D721Med (cell line): ENCODE data around the gene CCNY.

Source experiments
- DNase-seq: peaks from one replicate; pipeline ENCODE4 v3.0.0; 2011; ENCODE audit warnings: low spot score; ENCODE audit not compliant: insufficient read length
- FAIRE-seq: peaks from 2 replicates; lab custom pipeline; 2011; peaks lifted over from hg19 to GRCh38; lab: Jason Lieb, UNC
- CTCF ChIP-seq: IDR thresholded peaks from 2 replicates; pipeline ENCODE4 v1.5.1; 2012; ENCODE audit warnings: mild to moderate bottlenecking, control low read depth; ENCODE audit not compliant: insufficient read depth; ENCODE audit errors: missing control alignments

The CCNY gene

DNA sequence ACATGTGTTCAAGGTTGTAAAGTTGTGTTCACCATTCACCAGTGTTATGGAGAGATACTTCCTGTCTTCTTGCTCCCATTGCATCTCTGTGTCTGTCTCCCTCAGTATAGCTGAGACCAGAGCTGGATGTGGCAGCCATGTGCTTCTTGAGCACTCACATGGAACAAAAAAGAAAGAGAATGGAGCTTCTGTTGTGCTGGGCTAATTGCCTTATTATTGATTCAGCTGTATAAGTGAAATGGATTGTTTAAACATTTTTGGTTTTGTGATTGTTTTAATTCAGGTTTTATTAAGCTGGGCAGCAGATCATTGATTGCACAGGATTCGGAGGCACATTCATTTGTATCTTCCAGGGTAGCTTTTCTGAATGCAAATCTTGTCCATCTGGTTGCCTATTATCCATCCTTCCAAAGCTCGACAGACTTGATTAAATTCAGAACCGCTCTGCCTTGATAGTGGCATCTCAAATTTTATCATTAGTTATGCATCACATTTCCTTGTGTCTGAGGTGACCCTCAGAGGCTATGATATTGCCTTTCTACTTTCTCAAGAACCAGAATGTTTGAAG, 119.9 kb downstream of the CCNY start:
- no peak for TF ChIP-seq CTCF
- FAIRE-seq = no peak
- DNase-seq = no peak

DNA sequence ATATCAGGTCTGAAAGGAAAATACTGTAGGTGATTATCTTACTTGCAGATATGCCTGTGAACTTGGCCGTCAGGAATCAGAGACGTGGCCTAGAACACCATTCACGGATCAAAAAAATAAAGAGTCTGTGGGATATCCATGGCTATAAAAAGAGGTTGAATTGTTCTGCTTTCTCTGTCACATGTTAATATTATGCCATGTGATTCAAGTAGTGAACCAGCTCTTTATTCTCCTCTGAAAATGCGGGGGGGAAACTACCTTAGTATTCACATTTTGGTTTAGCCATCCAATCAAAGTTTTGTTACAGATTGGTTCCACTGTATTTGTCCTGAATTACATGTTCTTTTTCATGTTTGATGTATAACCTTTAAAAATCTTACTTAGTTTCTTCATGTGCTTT, 120.5 kb downstream of the CCNY start:
- FAIRE-seq = no peak
- TF ChIP-seq CTCF = no peak
- DNase-seq = no peak

GRCh38 chr10:35458500-35459448, 122.5 kb downstream of the CCNY start:
- DNase-seq (no peak), FAIRE-seq (no peak)
- TF ChIP-seq CTCF = no peak

DNA sequence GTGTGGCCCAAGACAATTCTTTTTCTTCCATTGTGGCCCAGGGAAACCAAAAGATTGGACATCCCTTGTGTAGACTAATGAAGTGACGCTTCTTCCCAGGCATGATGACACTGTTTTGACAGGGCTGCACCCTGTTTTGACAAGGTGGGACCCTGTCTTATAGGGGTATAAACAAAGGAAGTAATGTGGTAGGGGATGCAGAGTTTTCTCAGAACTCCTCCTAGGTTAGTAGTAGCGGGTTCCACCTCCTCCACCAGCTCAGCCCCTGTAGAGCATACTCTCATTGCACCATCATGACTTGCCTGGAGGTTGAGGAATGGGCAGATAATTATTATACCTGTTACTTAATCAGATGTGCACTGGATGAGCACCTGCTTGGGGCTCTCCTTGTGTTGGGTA, 123.1 kb downstream of the CCNY start:
- FAIRE-seq (no peak), DNase-seq (no peak)
- no peak for TF ChIP-seq CTCF

DNA sequence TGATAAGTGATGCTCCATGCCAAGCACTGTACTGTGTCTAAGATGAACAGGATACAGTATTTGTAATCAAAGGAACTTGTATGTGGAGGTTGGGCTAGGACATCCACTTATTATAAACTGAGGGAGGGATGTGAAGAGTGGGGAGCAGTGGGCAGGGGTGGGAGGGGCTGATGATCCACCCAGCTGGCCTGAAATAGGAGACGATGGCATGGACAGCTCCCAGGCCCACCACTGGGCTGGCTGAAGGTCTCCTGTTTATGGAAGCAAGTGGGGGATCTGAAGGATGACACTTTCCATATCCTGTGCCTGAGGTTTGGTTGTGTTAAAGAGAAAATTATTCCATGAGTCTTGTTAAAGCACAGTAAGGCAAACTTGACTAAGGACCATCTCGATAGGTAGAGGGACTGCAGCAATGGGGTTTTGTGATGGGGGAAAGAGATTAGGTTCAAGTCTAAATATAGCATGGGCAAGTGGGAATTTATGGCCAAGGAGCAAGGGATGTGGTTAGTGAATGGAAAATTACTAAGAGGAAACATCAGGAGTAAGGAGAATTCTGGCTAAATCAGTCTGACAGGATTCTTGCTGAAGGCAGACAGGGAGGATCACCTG, 124.6 kb downstream of the CCNY start:
- no peak for TF ChIP-seq CTCF
- no peak for FAIRE-seq
- no peak for DNase-seq

- FAIRE-seq = no peak
- no peak for DNase-seq
- TF ChIP-seq CTCF = no peak
Observed at GRCh38 chr10:35462491-35462934, 126.2 kb downstream of the CCNY start.
